ENCODE data around the gene THADA. TPM values are rescaled to one million over a fixed set of nuclear protein-coding genes. Genes with fewer than 3 reads are reported as not detected.

The THADA gene
- total and polyA plus RNA-seq, 7 donors, result 4.4 to 35.2 (median 20.2) TPM

DNA sequence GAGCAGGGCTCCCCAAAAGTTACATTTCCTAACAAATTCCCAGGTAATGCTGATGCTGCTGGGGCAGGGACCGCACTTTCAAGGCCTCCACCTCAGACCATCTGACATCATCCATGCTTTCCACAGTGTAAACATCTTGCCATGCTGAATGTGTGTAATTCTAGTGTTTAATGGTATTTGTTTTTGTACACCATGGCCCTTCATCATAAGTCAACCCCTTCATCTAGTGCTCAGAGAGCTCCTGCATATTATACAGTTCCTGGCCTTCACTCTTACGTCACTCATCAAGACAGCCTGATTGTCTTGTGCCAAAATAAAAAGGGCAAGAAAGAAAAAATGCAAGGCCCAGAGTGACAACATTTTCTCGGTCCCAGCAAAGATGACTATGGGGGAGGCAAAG is 291.9 kb downstream of the THADA start:
- whole genome bisulfite sequencing, 2 donors, result 77 to 93% methylated on average over 3 of the region's 3 CpGs
- H3K27ac ChIP-seq, result peak overlapping the region in 3 of 4 donors; percentile 20 to 86 (median 76)
- no peak for TF ChIP-seq CTCF (IDR thresholded peaks at IDR 0.05)
- TF ChIP-seq EP300 (IDR thresholded peaks at IDR 0.05), result no peak
- TF ChIP-seq POLR2A (IDR thresholded peaks at IDR 0.05), result no peak
- no peak for TF ChIP-seq POLR2AphosphoS5 (IDR thresholded peaks at IDR 0.05)
- no peak overlapping the region for H3K4me3 ChIP-seq
- peaks cover 0 to 56% (median 45%) of the 10 kb centered on the region in 4 donors for H3K4me1 ChIP-seq
- H3K27me3 ChIP-seq, result no peaks in the 10 kb centered on the region
- no peaks in the 10 kb centered on the region for H3K9me3 ChIP-seq
- H3K36me3 ChIP-seq, result no peaks in the 10 kb centered on the region
- intact Hi-C loops (cut with DNase I), result no loop called here
- DNase-seq, result no peak

DNA sequence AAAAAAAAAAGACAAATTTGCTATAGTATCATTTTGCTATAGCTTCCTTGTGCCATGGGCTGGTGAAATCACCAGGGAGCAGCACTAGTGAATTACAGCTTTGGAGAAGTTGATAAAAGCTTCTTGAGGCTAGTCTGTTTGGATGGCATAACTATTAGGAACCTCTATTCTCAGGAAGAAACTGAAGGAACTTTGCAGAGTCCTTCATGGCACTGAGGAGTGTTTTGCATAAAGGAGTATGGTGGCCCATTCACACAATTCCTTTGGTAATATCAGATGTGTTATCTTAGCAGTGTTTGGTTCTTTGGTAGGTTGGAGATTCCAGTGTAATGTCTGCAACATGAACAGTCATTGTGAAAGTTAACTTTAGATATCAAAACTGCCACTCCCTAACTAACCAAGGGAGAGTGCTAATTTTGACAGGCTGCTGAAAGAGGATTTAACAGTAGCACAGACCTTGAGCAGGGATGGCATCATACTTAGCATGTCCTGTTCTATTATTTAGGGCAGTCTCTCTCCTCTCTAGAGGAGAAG is 292.8 kb downstream of the THADA start:
- TF ChIP-seq EP300 (IDR thresholded peaks at IDR 0.05) (no peak), CTCF (IDR thresholded peaks at IDR 0.05) (no peak), POLR2A (IDR thresholded peaks at IDR 0.05) (no peak), POLR2AphosphoS5 (IDR thresholded peaks at IDR 0.05) (no peak)
- DNase-seq, result no peak
- Histone ChIP-seq H3K4me1 (peaks cover 0 to 56% (median 45%) of the 10 kb centered on the region in 4 donors), H3K4me3 (no peak overlapping the region), H3K9me3 (no peaks in the 10 kb centered on the region), H3K27ac (peak overlapping the region in 3 of 4 donors; percentile 20 to 86 (median 30)), H3K27me3 (no peaks in the 10 kb centered on the region), H3K36me3 (no peaks in the 10 kb centered on the region)
- intact Hi-C loops (cut with DNase I), result no loop called here

GRCh38 chr2:43302182-43302960 is 293.5 kb downstream of the THADA start:
- no peak for TF ChIP-seq EP300 (IDR thresholded peaks at IDR 0.05)
- no peak for TF ChIP-seq POLR2AphosphoS5 (IDR thresholded peaks at IDR 0.05)
- TF ChIP-seq CTCF (IDR thresholded peaks at IDR 0.05), result no peak
- no peak for TF ChIP-seq POLR2A (IDR thresholded peaks at IDR 0.05)
- Histone ChIP-seq H3K4me3 (no peak overlapping the region), H3K4me1 (peaks cover 0 to 56% (median 45%) of the 10 kb centered on the region in 4 donors), H3K27ac (peak overlapping the region; percentile 1 to 86 (median 52)), H3K36me3 (no peaks in the 10 kb centered on the region), H3K27me3 (no peaks in the 10 kb centered on the region), H3K9me3 (no peaks in the 10 kb centered on the region)
- intact Hi-C loops (cut with DNase I), result no loop called here
- no peak for DNase-seq
- 82 to 96% methylated on average over 3 of the region's 3 CpGs for WGBS, 2 donors

- H3K9me3 ChIP-seq, result no peaks in the 10 kb centered on the region
- TF ChIP-seq CTCF (IDR thresholded peaks at IDR 0.05) (no peak), POLR2AphosphoS5 (IDR thresholded peaks at IDR 0.05) (peak in 3 of 4 donors; percentile 11 to 43 (median 19))
- 53 to 69% methylated on average over 13 of the region's 13 CpGs for WGBS, 2 donors
- no peaks in the 10 kb centered on the region for H3K36me3 ChIP-seq
- intact Hi-C loops (cut with DNase I), result no loop called here
- peak; percentile 82 for DNase-seq
- H3K4me3 ChIP-seq, result no peak overlapping the region
- H3K27me3 ChIP-seq, result no peaks in the 10 kb centered on the region
- H3K4me1 ChIP-seq, result peaks cover 0 to 48% (median 40%) of the 10 kb centered on the region in 4 donors
- H3K27ac ChIP-seq, result peak overlapping the region; percentile 17 to 86 (median 52)
Measured at GRCh38 chr2:43300781-43301583, 294.9 kb downstream of the THADA start.
